HPDE6-E6E7 (cell line): Measurements from ENCODE around the gene PHF11.

Source experiments
- DNase-seq: peaks from one replicate; pipeline ENCODE4 v3.0.0; 2011; ENCODE audit warnings: missing footprints; ENCODE audit errors: extremely low spot score

PHF11 gene

GRCh38 chr13:49498206-49498605, 2.5 kb downstream of the PHF11 start:
- DNase-seq, result no peak

- DNase-seq, result no peak
These were observed 4.3 kb downstream of the PHF11 start for GRCh38 chr13:49499889-49500660.

DNA sequence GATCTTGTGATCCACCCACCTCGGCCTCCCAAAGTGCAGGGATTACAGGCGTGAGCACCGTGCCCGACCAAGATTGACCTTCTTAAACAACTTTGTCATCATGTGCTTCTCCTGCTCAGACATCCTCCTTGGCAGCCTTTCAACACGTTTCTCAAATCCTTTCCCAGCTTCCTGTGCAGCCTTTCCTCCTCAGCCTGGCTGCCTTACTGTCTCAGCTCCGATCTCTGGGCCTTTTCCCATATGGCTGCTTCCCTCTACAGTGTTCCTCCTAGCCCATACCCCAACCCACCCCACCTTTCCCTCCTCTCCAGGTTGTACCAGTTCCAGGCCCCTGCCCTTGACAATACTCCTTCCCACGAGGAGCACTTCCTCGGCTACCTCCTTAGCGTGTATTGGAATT, 7.2 kb downstream of the PHF11 start:
- no peak for DNase-seq

GRCh38 chr13:49503951-49504350, 8.2 kb downstream of the PHF11 start:
- no peak for DNase-seq

DNA sequence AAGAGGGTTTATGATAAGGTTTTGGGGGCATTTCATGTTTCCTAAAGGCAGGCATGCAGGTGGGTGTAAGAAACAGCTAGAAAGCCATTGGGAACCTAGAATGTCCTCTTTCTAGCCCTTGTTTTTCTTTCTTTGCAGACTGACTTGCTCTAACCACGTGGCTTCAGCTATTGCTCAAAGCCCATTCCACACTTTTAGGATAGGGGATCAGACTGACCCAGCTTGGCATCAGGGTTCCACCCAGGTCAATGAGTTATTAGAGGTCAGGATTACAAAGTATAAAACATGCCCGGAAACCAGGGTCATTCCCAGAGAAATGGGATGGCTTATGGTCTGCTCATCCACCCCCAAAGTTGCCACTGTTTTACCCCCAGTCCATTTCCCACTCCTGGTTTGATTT, 16.8 kb downstream of the PHF11 start:
- DNase-seq, result no peak

- DNase-seq, result no peak
These were observed 20.7 kb downstream of the PHF11 start for GRCh38 chr13:49516467-49516866.

DNA sequence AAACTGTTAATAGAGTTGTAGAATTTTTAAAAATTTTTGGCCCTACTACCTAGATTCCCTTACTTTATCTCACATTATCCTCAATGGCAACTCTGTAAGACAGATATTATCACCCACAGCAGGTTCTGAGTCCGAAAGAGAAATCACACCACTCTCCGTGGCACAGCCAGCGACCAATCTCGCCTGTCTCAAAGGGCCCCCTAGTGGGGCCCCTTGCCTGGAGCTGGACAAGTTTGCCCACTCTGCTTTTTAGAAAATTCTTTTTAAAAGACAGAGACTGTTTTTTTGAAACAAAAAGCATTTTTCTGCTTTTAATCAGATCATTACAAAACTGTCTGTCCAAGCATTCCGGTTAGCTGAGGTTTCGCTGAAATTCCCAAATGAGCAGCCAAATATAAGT, 21.7 kb downstream of the PHF11 start:
- DNase-seq, result no peak

GRCh38 chr13:49521224-49521623, 25.5 kb downstream of the PHF11 start:
- no peak for DNase-seq

GRCh38 chr13:49524740-49525501, 29.2 kb downstream of the PHF11 start:
- no peak for DNase-seq

DNA sequence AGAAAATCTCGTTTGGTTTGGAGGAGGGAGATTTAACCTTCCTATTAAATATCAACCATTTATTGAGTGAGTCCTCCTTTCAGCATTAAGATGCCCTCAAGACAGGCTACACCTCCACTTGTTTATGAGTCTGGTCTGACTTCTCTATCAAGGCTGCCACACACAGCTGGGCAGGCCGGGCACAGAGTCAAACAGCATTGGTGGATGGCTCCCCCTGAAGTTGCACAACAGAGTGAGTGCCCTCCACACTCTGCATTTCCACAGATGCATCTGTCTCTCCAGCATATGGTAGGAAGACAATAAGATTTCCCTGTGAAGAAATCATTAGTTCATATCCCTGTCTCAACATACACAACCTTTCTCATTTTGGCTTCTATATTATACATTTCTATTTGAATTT, 31.4 kb downstream of the PHF11 start:
- DNase-seq, result no peak

DNA sequence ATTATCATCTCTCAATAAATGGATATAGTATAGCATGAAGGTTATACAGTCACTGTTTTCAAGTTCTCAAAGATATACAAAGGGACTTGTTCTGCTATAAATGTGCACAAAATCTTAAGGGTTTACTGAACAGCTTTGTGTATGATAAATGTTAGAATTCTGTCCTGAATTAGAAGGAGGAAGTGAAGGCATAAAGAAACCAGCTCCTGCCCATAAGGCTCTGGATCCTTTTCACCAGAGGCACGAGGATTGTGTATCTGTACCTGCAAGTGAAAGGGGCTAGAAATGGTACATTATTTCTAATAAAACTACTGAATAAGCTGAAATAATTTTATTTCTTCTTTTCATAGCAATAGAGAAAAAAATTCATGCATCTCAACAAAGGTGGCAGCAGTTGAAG, 32.4 kb downstream of the PHF11 start:
- DNase-seq, result no peak

GRCh38 chr13:49530457-49530856, 34.7 kb downstream of the PHF11 start:
- DNase-seq, result no peak

GRCh38 chr13:49532593-49532992, 36.8 kb downstream of the PHF11 start:
- DNase-seq, result no peak

GRCh38 chr13:49533011-49533410, 37.3 kb downstream of the PHF11 start:
- DNase-seq, result no peak

- no peak for DNase-seq
These were observed 38.0 kb downstream of the PHF11 start for GRCh38 chr13:49533591-49534269.

DNA sequence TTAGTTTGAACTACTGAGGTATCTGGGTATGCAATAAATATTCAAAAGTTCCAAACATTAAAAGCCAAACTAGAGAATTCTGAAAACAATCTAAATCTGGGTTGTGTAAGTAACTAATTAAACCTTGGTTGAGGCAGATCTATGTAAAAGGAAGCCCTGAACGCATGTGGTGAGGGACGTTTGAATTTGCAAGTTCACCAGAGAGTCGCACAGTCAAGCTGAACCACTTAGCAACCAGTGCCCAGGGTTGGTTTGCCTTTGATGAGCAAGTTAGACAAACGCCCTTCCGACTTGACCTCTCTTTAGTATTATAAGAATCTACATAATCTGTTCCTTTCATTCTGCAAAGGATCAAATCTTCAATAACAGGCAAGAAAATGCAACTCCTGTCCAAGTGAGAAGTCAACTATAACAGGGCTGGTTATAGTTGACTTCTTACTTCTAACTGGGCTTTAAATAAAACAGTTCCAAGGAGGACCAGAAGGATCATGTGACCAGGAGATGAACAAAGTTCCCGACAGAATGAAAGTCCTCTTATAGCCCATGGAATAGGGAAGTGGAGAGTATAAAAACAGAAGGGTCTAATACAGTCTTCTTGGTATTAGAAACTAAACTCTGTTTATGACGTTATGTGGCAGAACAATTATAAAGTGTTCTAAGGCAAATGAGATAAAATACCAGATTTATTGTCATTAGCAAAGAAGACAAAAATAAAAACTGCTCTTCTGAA, 40.6 kb downstream of the PHF11 start:
- no peak for DNase-seq

- DNase-seq, result no peak
These were observed 42.7 kb downstream of the PHF11 start for GRCh38 chr13:49538404-49538803.

GRCh38 chr13:49539313-49539712, 43.6 kb downstream of the PHF11 start:
- no peak for DNase-seq

- no peak for DNase-seq
These were observed 44.0 kb downstream of the PHF11 start for GRCh38 chr13:49539746-49540145.

- no peak for DNase-seq
These were observed 44.8 kb downstream of the PHF11 start for GRCh38 chr13:49540552-49540951.

GRCh38 chr13:49543656-49544055, 47.9 kb downstream of the PHF11 start:
- no peak for DNase-seq

DNA sequence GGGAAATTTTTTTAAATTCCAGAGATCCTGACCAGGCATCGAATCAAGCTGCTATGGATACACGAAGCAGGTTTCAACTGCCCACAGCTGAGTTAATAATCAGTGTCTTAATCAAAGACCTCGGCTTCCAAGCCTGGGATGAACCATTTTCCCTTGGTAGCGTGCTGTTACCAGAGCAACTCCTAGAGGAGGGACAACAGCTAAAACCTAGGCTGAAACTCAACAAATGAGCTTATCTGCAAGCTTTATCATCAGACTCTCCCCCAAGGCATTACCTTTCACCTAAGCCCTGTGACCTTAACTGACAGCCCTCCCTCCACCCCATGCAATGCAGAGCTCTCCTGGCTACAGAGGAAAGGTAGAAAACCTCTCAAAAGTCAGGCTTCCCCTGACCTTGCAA, 49.9 kb downstream of the PHF11 start:
- no peak for DNase-seq
